Vagina (tissue), 2 donors: Measurements from ENCODE around the gene CCNJ. TPM values are rescaled to one million over a fixed set of nuclear protein-coding genes. Genes with fewer than 3 reads are reported as not detected.

Source experiments
- DNase-seq, 2 donors: peaks; one replicate each; pipeline ENCODE4 v3.0.0-alpha.2; 2017; ENCODE audit errors: extremely low spot score in 2 of 2
- H3K27ac ChIP-seq: fragments of 200-600 bp; sonication (generic); one replicate; pipeline ENCODE4 v1.5.1; 2019
- H3K27me3 ChIP-seq: fragments of 200-600 bp; sonication (generic); one replicate; pipeline ENCODE4 v1.5.1; 2019
- H3K36me3 ChIP-seq, 2 donors: fragments of 200-600 bp; sonication (generic); one replicate each; pipeline ENCODE4 v1.5.1; 2017 to 2019
- H3K4me1 ChIP-seq: fragments of 200-600 bp; sonication (generic); one replicate; pipeline ENCODE4 v1.5.1; 2019
- H3K4me3 ChIP-seq, 2 donors: fragments of 200-600 bp; sonication (generic); 1 replicate in 1 of 2; 2 replicates in 1 of 2; pipeline ENCODE4 v1.5.1; 2016 to 2019
- H3K9me3 ChIP-seq: fragments of 200-600 bp; sonication (generic); one replicate; pipeline ENCODE4 v1.5.1; 2019
- POLR2A ChIP-seq, 2 donors: fragments of 450-650 bp; IDR thresholded peaks; one replicate each; pipeline ENCODE4 v1.6.1; 2017; ENCODE audit warnings: antibody characterized with exemption in 2 of 2, mild to moderate bottlenecking in 2 of 2, moderate library complexity in 2 of 2
- POLR2AphosphoS5 ChIP-seq, 2 donors: sonication (generic); formaldehyde crosslinking; IDR thresholded peaks; one replicate each; pipeline ENCODE4 v1.9.0; 2017; ENCODE audit warnings: antibody characterized with exemption in 2 of 2, mild to moderate bottlenecking in 2 of 2, low read depth in 1 of 2; ENCODE audit not compliant: insufficient read depth in 1 of 2
- intact Hi-C: fragments of 100-400 bp; cut with DNase I; formaldehyde crosslinking; loops from one replicate; pipeline ENCODE4 v1.15.1; 2023
- total RNA-seq: library from RNA; depleted of rRNA; stranded (reverse); fragments of >200 nt; gene quantifications from one replicate; pipeline ENCODE4 v1.2.3, GENCODE V29; 2016
- TF ChIP-seq, protein P1 (sequence below), 3 experiments: fragments of 450-650 bp in 2 of 3; fragments of 200-600 bp in 1 of 3; sonication (generic) in 1 of 3; IDR thresholded peaks; one replicate each; pipeline ENCODE4 v1.5.1; 2017 to 2019; ENCODE audit warnings: antibody characterized with exemption in 3 of 3, mild to moderate bottlenecking in 2 of 3, moderate library complexity in 2 of 3

The CCNJ gene
- total RNA-seq, 1 donor from 2014 or later, result 6.9 TPM

DNA sequence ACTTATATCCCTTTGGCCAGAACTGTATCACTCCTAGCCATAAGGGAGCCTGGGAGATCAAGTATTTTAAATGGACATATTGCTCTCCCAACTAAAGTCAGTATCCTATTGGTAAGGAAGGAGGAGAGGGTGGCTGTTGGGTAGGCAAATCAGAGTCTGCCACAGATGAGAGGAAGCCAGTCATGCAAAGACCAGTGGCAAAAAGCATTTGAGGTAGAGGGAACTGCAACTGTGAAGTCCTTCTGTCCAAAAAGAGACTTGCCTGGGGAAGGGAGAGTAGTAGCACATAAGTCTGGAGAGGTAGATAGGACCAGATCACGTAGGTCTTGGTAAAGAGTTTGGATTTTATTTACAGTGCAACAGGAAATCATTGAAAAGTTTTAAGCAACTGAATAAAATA, 8.8 kb upstream of the CCNJ start:
- Histone ChIP-seq H3K9me3 (no peaks in the 10 kb centered on the region), H3K27ac (no peak overlapping the region), H3K4me1 (no peaks in the 10 kb centered on the region), H3K36me3 (no peaks in the 10 kb centered on the region), H3K27me3 (no peaks in the 10 kb centered on the region), H3K4me3 (no peak overlapping the region)
- intact Hi-C loops, result no loop called here
- DNase-seq, result no peak
- TF ChIP-seq POLR2AphosphoS5 (IDR thresholded peaks at IDR 0.05; ENCODE audit: insufficient read depth in 1 of 2, low read depth in 1 of 2), result no peak
- TF ChIP-seq, protein P1, sequence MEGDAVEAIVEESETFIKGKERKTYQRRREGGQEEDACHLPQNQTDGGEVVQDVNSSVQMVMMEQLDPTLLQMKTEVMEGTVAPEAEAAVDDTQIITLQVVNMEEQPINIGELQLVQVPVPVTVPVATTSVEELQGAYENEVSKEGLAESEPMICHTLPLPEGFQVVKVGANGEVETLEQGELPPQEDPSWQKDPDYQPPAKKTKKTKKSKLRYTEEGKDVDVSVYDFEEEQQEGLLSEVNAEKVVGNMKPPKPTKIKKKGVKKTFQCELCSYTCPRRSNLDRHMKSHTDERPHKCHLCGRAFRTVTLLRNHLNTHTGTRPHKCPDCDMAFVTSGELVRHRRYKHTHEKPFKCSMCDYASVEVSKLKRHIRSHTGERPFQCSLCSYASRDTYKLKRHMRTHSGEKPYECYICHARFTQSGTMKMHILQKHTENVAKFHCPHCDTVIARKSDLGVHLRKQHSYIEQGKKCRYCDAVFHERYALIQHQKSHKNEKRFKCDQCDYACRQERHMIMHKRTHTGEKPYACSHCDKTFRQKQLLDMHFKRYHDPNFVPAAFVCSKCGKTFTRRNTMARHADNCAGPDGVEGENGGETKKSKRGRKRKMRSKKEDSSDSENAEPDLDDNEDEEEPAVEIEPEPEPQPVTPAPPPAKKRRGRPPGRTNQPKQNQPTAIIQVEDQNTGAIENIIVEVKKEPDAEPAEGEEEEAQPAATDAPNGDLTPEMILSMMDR (IDR thresholded peaks at IDR 0.05), result no peak
- no peak for TF ChIP-seq POLR2A (IDR thresholded peaks at IDR 0.05)

- TF ChIP-seq POLR2A (IDR thresholded peaks at IDR 0.05) (no peak), POLR2AphosphoS5 (IDR thresholded peaks at IDR 0.05; ENCODE audit: insufficient read depth in 1 of 2, low read depth in 1 of 2) (no peak)
- TF ChIP-seq, protein P1 (IDR thresholded peaks at IDR 0.05), result no peak
- intact Hi-C loops, result no loop called here
- Histone ChIP-seq H3K4me1 (peaks cover 6% of the 10 kb centered on the region), H3K36me3 (no peaks in the 10 kb centered on the region), H3K9me3 (no peaks in the 10 kb centered on the region), H3K27ac (no peak overlapping the region), H3K4me3 (no peak overlapping the region), H3K27me3 (no peaks in the 10 kb centered on the region)
- DNase-seq, result no peak
Observed at GRCh38 chr10:96038476-96039387, 4.7 kb upstream of the CCNJ start.

- H3K4me1 ChIP-seq, result peaks cover 20% of the 10 kb centered on the region
- no peak for TF ChIP-seq POLR2AphosphoS5 (IDR thresholded peaks at IDR 0.05; ENCODE audit: insufficient read depth in 1 of 2, low read depth in 1 of 2)
- no peak for TF ChIP-seq POLR2A (IDR thresholded peaks at IDR 0.05)
- TF ChIP-seq, protein P1 (IDR thresholded peaks at IDR 0.05), result no peak
- H3K27me3 ChIP-seq, result no peaks in the 10 kb centered on the region
- H3K27ac ChIP-seq, result no peak overlapping the region
- H3K36me3 ChIP-seq, result no peaks in the 10 kb centered on the region
- intact Hi-C loops, result no loop called here
- DNase-seq, result no peak
- H3K9me3 ChIP-seq, result no peaks in the 10 kb centered on the region
- H3K4me3 ChIP-seq, result no peak overlapping the region
Observed at GRCh38 chr10:96041146-96041545, 2.2 kb upstream of the CCNJ start.

DNA sequence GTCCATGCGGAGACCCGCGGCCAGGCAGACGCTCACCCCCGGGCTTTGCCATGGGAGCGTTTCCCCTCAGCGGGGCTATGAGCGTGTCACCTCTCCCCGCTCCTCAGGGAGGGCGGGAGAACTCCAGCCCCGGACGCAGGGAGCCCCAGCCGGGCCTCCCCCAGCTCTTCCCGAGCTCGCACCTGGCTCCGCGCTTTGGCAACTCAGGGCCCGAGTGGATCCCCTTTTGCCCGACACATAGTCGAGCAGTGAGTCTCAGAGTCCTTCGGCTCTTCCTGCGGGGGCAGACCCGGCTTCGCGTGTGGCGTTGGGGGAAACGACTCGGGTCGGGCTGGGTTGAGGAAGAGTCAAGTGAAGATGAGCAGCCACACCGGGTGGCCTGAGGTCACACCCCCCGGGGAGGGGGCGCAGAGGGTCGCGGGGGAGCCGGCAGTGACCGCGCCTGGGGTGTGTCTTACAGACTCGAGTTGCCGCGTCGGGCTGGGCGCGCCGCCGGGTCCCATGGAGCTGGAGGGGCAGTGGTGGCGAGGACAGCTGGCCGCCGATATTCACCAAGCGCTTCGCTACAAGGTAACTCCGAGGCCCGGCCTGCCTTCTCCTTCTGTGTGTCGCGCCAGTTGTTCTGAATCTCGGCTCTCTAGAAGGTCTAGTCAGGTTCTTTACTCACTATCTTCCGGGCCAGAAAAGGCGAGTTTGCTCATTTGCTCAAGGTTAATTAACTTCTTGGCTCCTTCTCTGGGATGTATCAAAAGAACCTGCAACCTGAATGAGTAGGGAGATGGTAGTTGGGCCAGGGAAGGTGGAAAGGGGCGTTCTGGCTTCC, 721 bp downstream of the CCNJ start:
- intact Hi-C loops, result loop anchor here (1.0 kb wide), 1 partner anchor 43 kb away; no protein-coding TSS in a partner anchor
- no peak for DNase-seq

More for the DNA sequence above, 721 bp downstream of the CCNJ start:
- H3K4me3 ChIP-seq, result peak overlapping the region; percentile 78 to 81
- peak overlapping the region; percentile 88 for H3K27ac ChIP-seq
- TF ChIP-seq POLR2AphosphoS5 (IDR thresholded peaks at IDR 0.05; ENCODE audit: insufficient read depth in 1 of 2, low read depth in 1 of 2) (peak in 1 of 2 donors; percentile 51), POLR2A (IDR thresholded peaks at IDR 0.05) (no peak)
- TF ChIP-seq, protein P1 (IDR thresholded peaks at IDR 0.05), result no peak
- H3K4me1 ChIP-seq, result peaks cover 20% of the 10 kb centered on the region
- H3K36me3 ChIP-seq, result no peaks in the 10 kb centered on the region
- no peaks in the 10 kb centered on the region for H3K9me3 ChIP-seq
- H3K27me3 ChIP-seq, result no peaks in the 10 kb centered on the region
